ENCODE data around the gene PPP1R26. TPM values are rescaled to one million over a fixed set of nuclear protein-coding genes. Genes with fewer than 3 reads are reported as not detected.

The PPP1R26 gene
- total and polyA plus RNA-seq, 2 experiments from 2014 or later: 10.7 to 49.8 TPM

- ATAC-seq: no peak
- no peaks in the 10 kb centered on the region for H4K20me1 ChIP-seq (replicated peaks; ENCODE audit: insufficient read depth)
- no peaks in the 10 kb centered on the region for H3K4me1 ChIP-seq (ENCODE audit: insufficient read depth)
- Mint-ChIP-seq H3K4me3 (no peak overlapping the region), H3K27ac (no peak overlapping the region), H3K9me3 (no peaks in the 10 kb centered on the region), H3K4me1 (no peaks in the 10 kb centered on the region), H3K27me3 (ENCODE audit: insufficient read depth, low read depth, poor library complexity) (peaks cover 4% of the 10 kb centered on the region), H3K36me3 (ENCODE audit: low read depth) (no peaks in the 10 kb centered on the region)
- H3K4me3 ChIP-seq: no peak overlapping the region
- H3K36me3 ChIP-seq (ENCODE audit: insufficient read depth): no peaks in the 10 kb centered on the region
- no peaks in the 10 kb centered on the region for H3K9me2 ChIP-seq (ENCODE audit: insufficient read depth)
- TF ChIP-seq POLR2AphosphoS5 (IDR thresholded peaks at IDR 0.05; ENCODE audit: low read depth): no peak
- TF ChIP-seq, protein P1, sequence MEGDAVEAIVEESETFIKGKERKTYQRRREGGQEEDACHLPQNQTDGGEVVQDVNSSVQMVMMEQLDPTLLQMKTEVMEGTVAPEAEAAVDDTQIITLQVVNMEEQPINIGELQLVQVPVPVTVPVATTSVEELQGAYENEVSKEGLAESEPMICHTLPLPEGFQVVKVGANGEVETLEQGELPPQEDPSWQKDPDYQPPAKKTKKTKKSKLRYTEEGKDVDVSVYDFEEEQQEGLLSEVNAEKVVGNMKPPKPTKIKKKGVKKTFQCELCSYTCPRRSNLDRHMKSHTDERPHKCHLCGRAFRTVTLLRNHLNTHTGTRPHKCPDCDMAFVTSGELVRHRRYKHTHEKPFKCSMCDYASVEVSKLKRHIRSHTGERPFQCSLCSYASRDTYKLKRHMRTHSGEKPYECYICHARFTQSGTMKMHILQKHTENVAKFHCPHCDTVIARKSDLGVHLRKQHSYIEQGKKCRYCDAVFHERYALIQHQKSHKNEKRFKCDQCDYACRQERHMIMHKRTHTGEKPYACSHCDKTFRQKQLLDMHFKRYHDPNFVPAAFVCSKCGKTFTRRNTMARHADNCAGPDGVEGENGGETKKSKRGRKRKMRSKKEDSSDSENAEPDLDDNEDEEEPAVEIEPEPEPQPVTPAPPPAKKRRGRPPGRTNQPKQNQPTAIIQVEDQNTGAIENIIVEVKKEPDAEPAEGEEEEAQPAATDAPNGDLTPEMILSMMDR (conservative IDR thresholded peaks at IDR 0.05; ENCODE audit: low read depth in 2 of 2): no peak
- TF ChIP-seq CREB1 (CRISPR knock-in tag; IDR thresholded peaks at IDR 0.05; ENCODE audit: low read depth): no peak
- TF ChIP-seq ETS1 (IDR thresholded peaks at IDR 0.05): no peak
- no peak for TF ChIP-seq EZH2phosphoT487 (IDR thresholded peaks at IDR 0.05; ENCODE audit: unreplicated experiment)
- TF ChIP-seq, protein P2, sequence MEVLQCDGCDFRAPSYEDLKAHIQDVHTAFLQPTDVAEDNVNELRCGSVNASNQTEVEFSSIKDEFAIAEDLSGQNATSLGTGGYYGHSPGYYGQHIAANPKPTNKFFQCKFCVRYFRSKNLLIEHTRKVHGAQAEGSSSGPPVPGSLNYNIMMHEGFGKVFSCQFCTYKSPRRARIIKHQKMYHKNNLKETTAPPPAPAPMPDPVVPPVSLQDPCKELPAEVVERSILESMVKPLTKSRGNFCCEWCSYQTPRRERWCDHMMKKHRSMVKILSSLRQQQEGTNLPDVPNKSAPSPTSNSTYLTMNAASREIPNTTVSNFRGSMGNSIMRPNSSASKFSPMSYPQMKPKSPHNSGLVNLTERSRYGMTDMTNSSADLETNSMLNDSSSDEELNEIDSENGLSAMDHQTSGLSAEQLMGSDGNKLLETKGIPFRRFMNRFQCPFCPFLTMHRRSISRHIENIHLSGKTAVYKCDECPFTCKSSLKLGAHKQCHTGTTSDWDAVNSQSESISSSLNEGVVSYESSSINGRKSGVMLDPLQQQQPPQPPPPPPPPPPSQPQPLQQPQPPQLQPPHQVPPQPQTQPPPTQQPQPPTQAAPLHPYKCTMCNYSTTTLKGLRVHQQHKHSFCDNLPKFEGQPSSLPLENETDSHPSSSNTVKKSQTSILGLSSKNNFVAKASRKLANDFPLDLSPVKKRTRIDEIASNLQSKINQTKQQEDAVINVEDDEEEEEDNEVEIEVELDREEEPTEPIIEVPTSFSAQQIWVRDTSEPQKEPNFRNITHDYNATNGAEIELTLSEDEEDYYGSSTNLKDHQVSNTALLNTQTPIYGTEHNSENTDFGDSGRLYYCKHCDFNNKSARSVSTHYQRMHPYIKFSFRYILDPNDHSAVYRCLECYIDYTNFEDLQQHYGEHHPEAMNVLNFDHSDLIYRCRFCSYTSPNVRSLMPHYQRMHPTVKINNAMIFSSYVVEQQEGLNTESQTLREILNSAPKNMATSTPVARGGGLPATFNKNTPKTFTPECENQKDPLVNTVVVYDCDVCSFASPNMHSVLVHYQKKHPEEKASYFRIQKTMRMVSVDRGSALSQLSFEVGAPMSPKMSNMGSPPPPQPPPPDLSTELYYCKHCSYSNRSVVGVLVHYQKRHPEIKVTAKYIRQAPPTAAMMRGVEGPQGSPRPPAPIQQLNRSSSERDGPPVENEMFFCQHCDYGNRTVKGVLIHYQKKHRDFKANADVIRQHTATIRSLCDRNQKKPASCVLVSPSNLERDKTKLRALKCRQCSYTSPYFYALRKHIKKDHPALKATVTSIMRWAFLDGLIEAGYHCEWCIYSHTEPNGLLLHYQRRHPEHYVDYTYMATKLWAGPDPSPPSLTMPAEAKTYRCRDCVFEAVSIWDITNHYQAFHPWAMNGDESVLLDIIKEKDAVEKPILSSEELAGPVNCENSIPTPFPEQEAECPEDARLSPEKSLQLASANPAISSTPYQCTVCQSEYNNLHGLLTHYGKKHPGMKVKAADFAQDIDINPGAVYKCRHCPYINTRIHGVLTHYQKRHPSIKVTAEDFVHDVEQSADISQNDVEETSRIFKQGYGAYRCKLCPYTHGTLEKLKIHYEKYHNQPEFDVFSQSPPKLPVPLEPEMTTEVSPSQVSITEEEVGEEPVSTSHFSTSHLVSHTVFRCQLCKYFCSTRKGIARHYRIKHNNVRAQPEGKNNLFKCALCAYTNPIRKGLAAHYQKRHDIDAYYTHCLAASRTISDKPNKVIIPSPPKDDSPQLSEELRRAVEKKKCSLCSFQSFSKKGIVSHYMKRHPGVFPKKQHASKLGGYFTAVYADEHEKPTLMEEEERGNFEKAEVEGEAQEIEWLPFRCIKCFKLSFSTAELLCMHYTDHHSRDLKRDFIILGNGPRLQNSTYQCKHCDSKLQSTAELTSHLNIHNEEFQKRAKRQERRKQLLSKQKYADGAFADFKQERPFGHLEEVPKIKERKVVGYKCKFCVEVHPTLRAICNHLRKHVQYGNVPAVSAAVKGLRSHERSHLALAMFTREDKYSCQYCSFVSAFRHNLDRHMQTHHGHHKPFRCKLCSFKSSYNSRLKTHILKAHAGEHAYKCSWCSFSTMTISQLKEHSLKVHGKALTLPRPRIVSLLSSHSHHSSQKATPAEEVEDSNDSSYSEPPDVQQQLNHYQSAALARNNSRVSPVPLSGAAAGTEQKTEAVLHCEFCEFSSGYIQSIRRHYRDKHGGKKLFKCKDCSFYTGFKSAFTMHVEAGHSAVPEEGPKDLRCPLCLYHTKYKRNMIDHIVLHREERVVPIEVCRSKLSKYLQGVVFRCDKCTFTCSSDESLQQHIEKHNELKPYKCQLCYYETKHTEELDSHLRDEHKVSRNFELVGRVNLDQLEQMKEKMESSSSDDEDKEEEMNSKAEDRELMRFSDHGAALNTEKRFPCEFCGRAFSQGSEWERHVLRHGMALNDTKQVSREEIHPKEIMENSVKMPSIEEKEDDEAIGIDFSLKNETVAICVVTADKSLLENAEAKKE (CRISPR knock-in tag; IDR thresholded peaks at IDR 0.05): no peak
- no peak for TF ChIP-seq ZNF331 (CRISPR knock-in tag; IDR thresholded peaks at IDR 0.05; ENCODE audit: low read depth)
- no peak for TF ChIP-seq STAT1 (IDR thresholded peaks at IDR 0.05; ENCODE audit: unreplicated experiment)
- TF ChIP-seq, protein P3, sequence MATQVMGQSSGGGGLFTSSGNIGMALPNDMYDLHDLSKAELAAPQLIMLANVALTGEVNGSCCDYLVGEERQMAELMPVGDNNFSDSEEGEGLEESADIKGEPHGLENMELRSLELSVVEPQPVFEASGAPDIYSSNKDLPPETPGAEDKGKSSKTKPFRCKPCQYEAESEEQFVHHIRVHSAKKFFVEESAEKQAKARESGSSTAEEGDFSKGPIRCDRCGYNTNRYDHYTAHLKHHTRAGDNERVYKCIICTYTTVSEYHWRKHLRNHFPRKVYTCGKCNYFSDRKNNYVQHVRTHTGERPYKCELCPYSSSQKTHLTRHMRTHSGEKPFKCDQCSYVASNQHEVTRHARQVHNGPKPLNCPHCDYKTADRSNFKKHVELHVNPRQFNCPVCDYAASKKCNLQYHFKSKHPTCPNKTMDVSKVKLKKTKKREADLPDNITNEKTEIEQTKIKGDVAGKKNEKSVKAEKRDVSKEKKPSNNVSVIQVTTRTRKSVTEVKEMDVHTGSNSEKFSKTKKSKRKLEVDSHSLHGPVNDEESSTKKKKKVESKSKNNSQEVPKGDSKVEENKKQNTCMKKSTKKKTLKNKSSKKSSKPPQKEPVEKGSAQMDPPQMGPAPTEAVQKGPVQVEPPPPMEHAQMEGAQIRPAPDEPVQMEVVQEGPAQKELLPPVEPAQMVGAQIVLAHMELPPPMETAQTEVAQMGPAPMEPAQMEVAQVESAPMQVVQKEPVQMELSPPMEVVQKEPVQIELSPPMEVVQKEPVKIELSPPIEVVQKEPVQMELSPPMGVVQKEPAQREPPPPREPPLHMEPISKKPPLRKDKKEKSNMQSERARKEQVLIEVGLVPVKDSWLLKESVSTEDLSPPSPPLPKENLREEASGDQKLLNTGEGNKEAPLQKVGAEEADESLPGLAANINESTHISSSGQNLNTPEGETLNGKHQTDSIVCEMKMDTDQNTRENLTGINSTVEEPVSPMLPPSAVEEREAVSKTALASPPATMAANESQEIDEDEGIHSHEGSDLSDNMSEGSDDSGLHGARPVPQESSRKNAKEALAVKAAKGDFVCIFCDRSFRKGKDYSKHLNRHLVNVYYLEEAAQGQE (IDR thresholded peaks at IDR 0.05; ENCODE audit: unreplicated experiment): no peak
- no peak for TF ChIP-seq JUNB (IDR thresholded peaks at IDR 0.05; ENCODE audit: unreplicated experiment)
- H3F3A ChIP-seq (replicated peaks; ENCODE audit: low read depth): no peaks in the 10 kb centered on the region
- no peak overlapping the region for H3K27ac ChIP-seq (ENCODE audit: low read depth)
- no peak overlapping the region for H3K4me2 ChIP-seq
- no peaks in the 10 kb centered on the region for H3K79me2 ChIP-seq (replicated peaks; ENCODE audit: insufficient read depth)
- no peaks in the 10 kb centered on the region for H3K27me3 ChIP-seq (ENCODE audit: insufficient read depth)
- H2AFZ ChIP-seq: no peak overlapping the region
- no peak for DNase-seq (ENCODE audit: low spot score)
Measured at GRCh38 chr9:135515083-135515951, 35.7 kb downstream of the PPP1R26 start.

All from GM23338 (cell line).